ENCODE results near the gene KLHDC10. TPM values are rescaled to one million over a fixed set of nuclear protein-coding genes. Genes with fewer than 3 reads are reported as not detected.
A peak's percentile ranks its signal among the peaks of the same experiment; 100 is the strongest.
"Not testable (repeated sequence)": the region's sequence is repeated elsewhere in the genome, so short reads cannot be mapped to it uniquely, and the experiment has no call there.

The KLHDC10 gene
- total RNA-seq, 2 donors from 2014 or later = 16.2 to 21.3 TPM

- Mint-ChIP-seq H3K4me1 (peaks cover 5% of the 10 kb centered on the region), H3K27me3 (no peaks in the 10 kb centered on the region), H3K4me3 (no peak overlapping the region), H3K9me3 (peaks cover 3% of the 10 kb centered on the region), H3K36me3 (ENCODE audit: low read depth) (peaks cover 6% of the 10 kb centered on the region), H3K27ac (no peak overlapping the region)
- ATAC-seq (replicated peaks) = no peak
Measured at GRCh38 chr7:130065500-130066152, 4.7 kb upstream of the KLHDC10 start.

DNA sequence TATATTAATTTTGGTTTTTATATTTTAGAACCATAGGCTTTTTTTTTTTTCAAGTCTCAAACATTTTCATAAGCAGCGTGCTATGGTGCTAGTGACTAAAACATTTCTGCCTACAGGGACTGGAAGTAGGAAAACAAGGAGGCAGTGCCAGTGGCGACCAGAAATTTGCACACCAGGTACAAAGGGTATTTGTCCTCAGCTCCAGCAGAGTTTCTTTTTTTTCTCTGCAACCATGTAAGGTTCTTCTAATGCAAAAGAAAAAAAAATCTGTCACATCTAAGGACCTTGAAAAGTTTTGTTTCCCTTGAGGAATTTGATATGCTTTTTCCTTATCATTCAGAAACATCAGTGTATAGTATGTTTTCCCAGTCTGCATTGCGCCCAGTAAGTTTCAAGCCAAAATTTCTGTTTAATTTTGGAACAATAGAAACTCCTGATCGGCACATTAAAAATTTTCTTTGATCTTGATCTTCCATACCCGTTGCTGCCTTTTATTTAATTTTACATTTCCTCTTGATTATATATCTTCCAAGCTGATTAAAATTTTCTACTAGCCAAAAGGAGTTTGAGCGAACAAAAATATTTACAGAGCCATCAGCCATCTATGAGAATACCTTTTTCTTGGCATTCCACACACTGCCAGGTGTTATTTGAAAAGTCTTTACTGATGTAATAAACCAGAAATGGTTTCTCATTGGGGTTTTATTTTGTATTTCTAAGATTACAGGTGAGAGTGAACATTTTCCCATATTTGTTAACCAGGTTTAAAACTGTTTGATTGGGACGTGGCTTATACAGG lies 956 bp upstream of the KLHDC10 start:
- peak overlapping the region; percentile 99 for H3K4me3 Mint-ChIP-seq
- no peaks in the 10 kb centered on the region for H3K27me3 Mint-ChIP-seq
- peaks cover 34% of the 10 kb centered on the region for H3K4me1 Mint-ChIP-seq
- peak overlapping the region; percentile 97 for H3K27ac Mint-ChIP-seq
- H3K36me3 Mint-ChIP-seq (ENCODE audit: low read depth) = peaks cover 19% of the 10 kb centered on the region
- peaks cover 3% of the 10 kb centered on the region for H3K9me3 Mint-ChIP-seq
- no peak for ATAC-seq (replicated peaks)

DNA sequence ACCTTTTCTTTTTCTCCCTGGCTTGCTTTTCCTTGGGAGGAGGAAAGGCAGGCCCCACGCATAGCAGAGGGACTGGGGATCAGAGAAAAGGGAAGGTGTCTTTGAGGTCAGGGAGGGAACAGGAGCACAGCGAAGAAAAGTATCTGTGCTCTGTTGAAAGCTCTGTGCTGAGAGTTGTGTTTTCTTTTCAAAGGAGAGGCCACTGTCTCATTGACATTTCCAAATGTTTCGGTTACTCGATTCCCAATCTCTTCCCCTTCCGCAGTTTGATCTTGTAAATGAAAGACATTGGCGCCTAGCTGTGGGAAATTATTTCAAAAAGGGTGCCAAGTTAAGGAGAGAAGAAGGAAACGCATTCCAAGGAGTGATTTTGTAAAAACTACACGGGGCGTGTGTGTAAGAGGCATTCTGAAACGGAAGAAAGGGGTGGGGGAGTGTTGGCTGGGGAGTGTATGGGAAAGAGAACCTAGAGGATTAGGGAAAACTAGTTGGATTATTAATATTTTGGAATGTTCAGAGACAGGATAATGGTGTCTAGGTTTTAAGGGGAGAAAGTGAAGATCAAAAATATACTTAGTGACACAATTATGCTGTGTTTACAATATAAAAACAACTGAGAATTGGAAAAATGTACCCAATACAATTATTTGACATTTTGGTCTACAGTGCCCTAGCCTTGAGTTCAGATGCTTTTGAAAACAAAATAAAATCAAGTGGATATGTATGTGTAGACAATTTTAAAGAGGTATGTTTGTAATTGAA lies 708 bp downstream of the KLHDC10 start:
- no peaks in the 10 kb centered on the region for H3K27me3 Mint-ChIP-seq
- peak overlapping the region; percentile 97 for H3K27ac Mint-ChIP-seq
- ATAC-seq (replicated peaks) = peak; percentile 2
- H3K9me3 Mint-ChIP-seq = peaks cover 3% of the 10 kb centered on the region
- H3K4me3 Mint-ChIP-seq = peak overlapping the region; percentile 99
- peaks cover 43% of the 10 kb centered on the region for H3K4me1 Mint-ChIP-seq
- peaks cover 19% of the 10 kb centered on the region for H3K36me3 Mint-ChIP-seq (ENCODE audit: low read depth)

DNA sequence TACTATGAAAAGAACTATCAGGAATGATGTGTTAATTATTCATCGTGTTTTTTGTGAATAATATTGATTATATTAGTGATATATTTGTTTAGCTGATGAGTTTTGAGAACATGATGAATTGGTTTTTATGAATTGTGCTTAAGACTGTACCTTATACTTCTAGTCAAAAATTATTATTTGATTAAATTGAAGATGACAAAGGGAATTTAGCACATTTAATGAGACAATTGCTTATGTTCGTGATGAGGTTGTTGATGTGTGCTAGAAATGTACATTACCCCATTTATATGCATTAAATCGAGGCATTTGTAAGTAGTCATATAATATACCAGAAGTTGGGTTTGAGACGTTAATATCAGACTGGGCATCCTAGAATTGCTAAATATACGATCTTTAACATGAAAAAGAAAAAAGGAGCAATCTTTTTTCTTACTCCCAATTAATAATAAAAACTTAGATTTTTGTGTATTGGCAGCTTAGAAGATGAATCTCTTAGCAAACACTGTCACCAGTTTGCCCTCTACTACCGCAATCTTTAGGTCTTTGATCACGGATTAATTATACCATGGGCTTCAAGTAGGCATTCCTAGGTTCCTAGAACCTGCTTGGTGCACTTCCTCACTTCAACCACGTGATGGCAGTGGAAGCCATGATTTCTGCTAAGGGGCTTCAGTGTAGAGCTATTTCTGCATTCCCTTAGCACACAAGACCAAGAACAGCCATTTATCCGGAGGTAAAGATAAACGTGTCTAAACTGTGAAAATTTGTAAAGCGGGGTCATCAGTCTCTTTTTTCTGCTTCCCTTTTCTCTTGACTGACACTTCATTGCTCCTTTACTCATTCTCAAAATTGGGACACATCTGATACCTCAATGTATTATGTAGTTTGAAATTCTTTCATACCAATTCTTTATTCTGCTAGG lies 1.6 kb downstream of the KLHDC10 start:
- Mint-ChIP-seq H3K27ac (peak overlapping the region; percentile 97), H3K9me3 (peaks cover 3% of the 10 kb centered on the region), H3K36me3 (ENCODE audit: low read depth) (peaks cover 19% of the 10 kb centered on the region), H3K27me3 (no peaks in the 10 kb centered on the region), H3K4me3 (peak overlapping the region; percentile 99), H3K4me1 (peaks cover 43% of the 10 kb centered on the region)
- peak; percentile 21 for ATAC-seq (replicated peaks)

GRCh38 chr7:130079846-130080394 lies 9.6 kb downstream of the KLHDC10 start:
- Mint-ChIP-seq H3K4me1 (peaks cover 13% of the 10 kb centered on the region), H3K27ac (no peak overlapping the region), H3K36me3 (ENCODE audit: low read depth) (peaks cover 17% of the 10 kb centered on the region), H3K9me3 (no peaks in the 10 kb centered on the region), H3K27me3 (no peaks in the 10 kb centered on the region), H3K4me3 (no peak overlapping the region)
- peak; percentile 24 for ATAC-seq (replicated peaks)

DNA sequence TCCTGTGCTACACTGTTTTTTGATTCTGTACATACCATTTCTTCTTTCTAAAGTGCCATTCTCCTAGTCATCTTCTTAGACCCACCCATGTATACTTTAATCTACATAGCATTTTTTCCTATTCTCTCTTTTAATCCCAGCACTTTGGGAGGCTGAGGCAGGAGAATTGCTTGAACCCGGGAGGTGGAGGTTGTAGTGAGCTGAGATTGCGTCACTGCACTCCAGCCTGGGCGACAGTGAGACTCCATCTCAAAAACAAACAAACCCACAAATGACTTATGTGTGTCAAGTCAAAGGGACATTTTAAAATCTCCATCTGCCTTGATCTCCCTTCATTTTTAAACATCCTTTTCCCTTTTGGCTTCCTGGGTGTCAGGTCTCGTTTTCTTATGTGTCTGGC lies 13.2 kb downstream of the KLHDC10 start:
- Mint-ChIP-seq H3K36me3 (ENCODE audit: low read depth) (peaks cover 16% of the 10 kb centered on the region), H3K4me1 (peaks cover 11% of the 10 kb centered on the region)
- not testable (repeated sequence) for H3K27me3 Mint-ChIP-seq; H3K4me3 Mint-ChIP-seq; ATAC-seq (replicated peaks); H3K27ac Mint-ChIP-seq; H3K9me3 Mint-ChIP-seq

DNA sequence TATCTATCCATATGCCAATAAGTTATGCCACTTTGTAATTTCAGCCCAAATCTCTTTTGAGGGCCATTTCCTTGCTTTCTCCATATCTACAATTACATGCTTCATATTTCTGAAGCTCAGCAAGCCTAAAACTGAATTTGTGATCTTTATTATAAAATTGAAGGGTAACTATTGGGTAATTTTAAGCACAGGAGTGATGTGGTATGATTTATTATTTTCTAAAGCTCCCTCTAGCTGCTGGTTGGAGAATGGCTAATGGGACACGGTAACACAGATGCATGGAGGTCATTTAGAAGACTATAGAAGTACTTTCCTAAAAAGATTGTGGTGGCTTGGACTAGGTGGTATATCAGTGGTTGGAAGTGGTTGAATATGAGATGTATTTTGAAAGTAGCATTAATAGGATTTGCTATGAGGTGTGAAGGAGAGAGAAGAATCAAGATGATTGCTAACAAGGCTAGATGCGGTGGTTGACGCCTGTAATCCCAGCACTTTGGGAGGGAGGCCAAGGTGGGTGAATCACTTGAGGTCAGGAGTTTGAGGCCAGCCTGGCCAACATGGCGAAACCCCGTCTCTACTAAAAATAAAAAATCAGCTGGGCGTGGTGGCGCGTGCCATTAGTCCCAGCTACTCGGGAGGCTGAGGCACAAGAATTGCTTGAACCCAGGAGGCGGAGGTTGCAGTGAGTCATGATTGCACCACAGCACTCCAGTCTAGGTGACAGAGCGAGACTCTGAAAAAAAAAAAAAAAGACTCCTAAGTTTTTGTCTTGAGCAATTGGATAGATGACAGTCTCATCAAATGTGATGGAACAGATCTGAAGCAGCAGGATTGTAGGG lies 13.9 kb downstream of the KLHDC10 start:
- peaks cover 11% of the 10 kb centered on the region for H3K4me1 Mint-ChIP-seq
- ATAC-seq (replicated peaks) = peak; percentile 32
- H3K9me3 Mint-ChIP-seq = no peaks in the 10 kb centered on the region
- no peaks in the 10 kb centered on the region for H3K27me3 Mint-ChIP-seq
- peaks cover 18% of the 10 kb centered on the region for H3K36me3 Mint-ChIP-seq (ENCODE audit: low read depth)
- H3K27ac Mint-ChIP-seq = no peak overlapping the region
- H3K4me3 Mint-ChIP-seq = no peak overlapping the region

DNA sequence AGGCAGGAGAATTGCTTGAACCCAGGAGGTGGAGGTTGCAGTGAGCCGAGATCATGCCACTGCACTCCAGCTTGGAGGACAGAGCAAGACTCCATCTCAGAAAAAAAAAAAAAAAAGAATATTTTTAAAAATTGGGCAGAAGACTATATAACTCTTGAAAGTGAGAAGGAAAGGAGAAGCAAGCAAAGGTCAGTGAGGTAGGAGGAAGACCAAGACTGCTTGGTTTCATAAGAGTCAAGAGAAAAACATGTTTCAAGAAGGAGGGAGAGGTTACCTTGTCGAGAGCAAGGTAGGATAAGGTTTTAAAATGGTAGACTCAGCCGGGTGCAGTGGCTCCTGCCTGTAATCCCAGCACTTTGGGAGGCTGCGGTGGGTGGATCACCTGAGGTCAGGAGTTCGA lies 14.9 kb downstream of the KLHDC10 start:
- H3K9me3 Mint-ChIP-seq; ATAC-seq (replicated peaks); H3K27me3 Mint-ChIP-seq; H3K27ac Mint-ChIP-seq; H3K4me3 Mint-ChIP-seq: not testable (repeated sequence)
- H3K4me1 Mint-ChIP-seq = peaks cover 11% of the 10 kb centered on the region
- peaks cover 19% of the 10 kb centered on the region for H3K36me3 Mint-ChIP-seq (ENCODE audit: low read depth)

GRCh38 chr7:130086938-130087337 lies 16.6 kb downstream of the KLHDC10 start:
- H3K4me1 Mint-ChIP-seq = peaks cover 19% of the 10 kb centered on the region
- ATAC-seq (replicated peaks) = no peak
- no peak overlapping the region for H3K4me3 Mint-ChIP-seq
- H3K9me3 Mint-ChIP-seq = no peaks in the 10 kb centered on the region
- no peaks in the 10 kb centered on the region for H3K27me3 Mint-ChIP-seq
- peaks cover 19% of the 10 kb centered on the region for H3K36me3 Mint-ChIP-seq (ENCODE audit: low read depth)
- no peak overlapping the region for H3K27ac Mint-ChIP-seq

DNA sequence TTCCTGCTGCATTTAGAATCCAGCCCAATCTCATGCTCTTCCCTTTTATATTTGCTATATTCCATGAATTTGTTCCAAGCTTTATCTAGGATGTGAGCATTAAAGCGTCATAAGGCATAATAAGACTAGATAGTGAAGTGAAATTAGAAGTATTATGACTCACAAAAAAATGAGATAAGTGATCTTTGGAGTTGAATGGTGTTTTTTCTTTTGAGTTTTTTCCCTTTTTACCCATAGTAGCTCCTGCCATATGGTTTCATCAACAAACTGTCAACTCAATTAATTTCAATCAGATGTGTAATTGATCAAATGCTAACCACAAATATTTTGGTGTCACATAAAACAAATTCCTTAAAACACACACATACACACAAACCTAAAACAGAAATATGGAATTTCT lies 17.0 kb downstream of the KLHDC10 start:
- Mint-ChIP-seq H3K4me3 (no peak overlapping the region), H3K9me3 (no peaks in the 10 kb centered on the region), H3K27me3 (no peaks in the 10 kb centered on the region), H3K4me1 (peaks cover 21% of the 10 kb centered on the region), H3K36me3 (ENCODE audit: low read depth) (peaks cover 19% of the 10 kb centered on the region), H3K27ac (no peak overlapping the region)
- no peak for ATAC-seq (replicated peaks)

DNA sequence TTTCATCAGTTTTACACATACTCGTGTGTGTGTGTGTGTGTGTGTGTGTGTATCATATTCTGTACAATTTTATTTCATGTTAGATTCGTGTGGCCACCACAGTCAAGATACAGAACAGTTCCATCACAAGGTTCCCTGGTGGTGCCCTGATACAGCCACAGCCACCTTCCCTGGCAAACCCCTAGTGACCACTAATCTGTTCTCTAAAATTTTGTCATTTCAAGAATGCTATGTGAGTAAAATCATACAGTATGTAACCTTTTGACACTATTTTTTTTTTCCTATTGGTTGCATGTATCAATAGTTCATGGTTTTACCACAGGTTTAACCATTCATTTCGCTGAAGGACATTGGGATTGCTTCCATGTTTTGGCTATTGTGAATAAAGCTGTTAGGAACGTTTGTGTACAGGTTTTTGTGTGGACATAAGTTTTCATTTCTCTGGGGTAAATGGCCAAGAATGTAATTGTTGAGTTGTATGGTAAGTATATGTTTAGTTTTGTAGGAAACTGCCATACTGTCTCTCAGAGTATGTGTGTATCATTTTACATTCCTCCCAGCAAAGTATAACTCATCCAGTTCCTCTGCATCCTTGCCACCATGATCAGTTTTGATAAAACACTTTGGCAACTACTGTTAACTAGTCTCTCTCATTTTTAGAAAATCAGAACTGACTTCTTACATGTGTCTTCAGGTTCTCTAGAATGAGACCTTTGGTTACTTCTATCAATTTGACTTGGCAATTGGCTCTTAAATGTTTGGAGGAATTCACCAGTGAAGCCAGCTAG lies 20.6 kb downstream of the KLHDC10 start:
- peak; percentile 88 for ATAC-seq (replicated peaks)
- no peaks in the 10 kb centered on the region for H3K9me3 Mint-ChIP-seq

DNA sequence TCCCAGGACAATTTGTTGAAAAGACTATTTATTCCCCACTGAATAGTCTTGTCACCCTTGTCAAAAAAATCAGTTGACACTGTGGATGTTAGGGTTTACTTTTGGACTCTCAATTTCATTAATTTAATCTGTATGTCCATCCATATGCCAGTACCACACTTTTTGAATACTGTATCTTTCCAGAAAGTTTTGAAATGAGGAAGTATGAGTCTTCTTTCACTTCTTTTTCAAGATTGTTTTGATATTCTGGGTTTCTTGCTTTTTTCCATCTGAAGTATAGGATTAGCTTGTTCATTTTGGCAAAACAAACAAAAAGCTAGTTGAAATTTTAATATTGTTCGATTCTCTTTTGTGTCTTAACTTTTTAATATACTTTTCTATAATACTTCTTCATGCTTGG lies 21.7 kb downstream of the KLHDC10 start:
- H3K27me3 Mint-ChIP-seq = no peaks in the 10 kb centered on the region
- peaks cover 8% of the 10 kb centered on the region for H3K36me3 Mint-ChIP-seq (ENCODE audit: low read depth)
- H3K9me3 Mint-ChIP-seq = no peaks in the 10 kb centered on the region
- no peak overlapping the region for H3K4me3 Mint-ChIP-seq
- H3K4me1 Mint-ChIP-seq = peaks cover 19% of the 10 kb centered on the region
- peak overlapping the region; percentile 69 for H3K27ac Mint-ChIP-seq
- no peak for ATAC-seq (replicated peaks)

More for the DNA sequence above, 20.6 kb downstream of the KLHDC10 start:
- peaks cover 8% of the 10 kb centered on the region for H3K36me3 Mint-ChIP-seq (ENCODE audit: low read depth)
- peak overlapping the region; percentile 69 for H3K27ac Mint-ChIP-seq
- H3K4me1 Mint-ChIP-seq = peaks cover 20% of the 10 kb centered on the region
- H3K27me3 Mint-ChIP-seq = no peaks in the 10 kb centered on the region
- no peak overlapping the region for H3K4me3 Mint-ChIP-seq
